ENCODE results near the gene LRFN2.

The LRFN2 gene

GRCh38 chr6:40586369-40587201 lies 579 bp downstream of the LRFN2 start:
- DNase-seq (ENCODE audit: low read depth), result no peak

DNA sequence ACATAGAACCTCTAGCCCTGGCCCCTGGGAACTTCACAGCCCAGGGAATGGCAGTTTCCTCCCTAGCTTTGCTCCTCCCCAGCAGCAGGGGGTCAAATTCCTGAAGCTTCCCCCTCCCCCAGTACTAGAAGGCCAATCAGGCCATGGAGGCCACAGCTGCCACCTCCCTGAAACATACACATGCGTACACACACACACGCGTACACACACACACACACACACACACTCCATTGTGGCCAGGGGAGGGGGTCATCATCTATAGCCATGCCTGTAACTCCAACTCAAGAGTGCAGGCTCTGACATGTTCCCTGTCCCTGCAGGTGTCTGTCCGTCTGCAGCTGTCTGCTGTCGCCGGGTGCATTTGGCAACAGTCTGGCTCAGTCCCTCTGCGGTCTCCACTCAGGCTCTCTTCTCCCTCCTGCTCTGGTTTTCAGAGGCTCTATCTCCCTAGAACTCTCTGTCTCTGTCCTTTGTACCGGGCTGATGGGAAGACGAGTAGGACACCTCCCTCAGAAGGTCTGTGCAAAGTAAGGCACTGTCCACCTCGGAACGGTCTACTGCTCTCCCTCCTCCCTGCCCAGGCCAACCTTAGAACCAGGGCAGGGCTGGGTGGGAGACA lies 1.4 kb downstream of the LRFN2 start:
- no peak for DNase-seq (ENCODE audit: low read depth)

- DNase-seq (ENCODE audit: low read depth), result no peak
Measured at GRCh38 chr6:40585223-40585622, 1.9 kb downstream of the LRFN2 start.

DNA sequence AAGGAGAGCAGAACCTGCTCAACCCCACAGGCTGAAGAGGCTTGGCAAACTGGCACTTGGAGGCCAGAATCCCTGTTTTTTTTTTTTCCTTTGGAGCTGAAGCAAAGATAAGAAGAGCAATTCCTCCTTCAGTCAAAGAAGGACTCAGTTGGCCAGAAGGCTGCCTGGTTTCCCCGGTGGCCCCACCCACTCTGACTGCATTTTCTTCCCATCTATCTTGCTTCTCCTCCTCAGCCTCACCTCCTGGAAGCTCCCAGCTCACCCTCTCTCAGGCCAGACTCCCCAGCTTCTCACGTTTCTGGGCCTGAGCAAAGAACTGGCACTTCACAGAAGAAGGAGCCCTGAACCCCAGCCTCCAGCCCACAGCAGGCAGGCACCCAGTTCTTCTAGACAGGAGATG lies 2.4 kb downstream of the LRFN2 start:
- DNase-seq (ENCODE audit: low read depth), result no peak

- DNase-seq (ENCODE audit: low read depth), result no peak
Measured at GRCh38 chr6:40583709-40584108, 3.5 kb downstream of the LRFN2 start.

GRCh38 chr6:40582892-40583291 lies 4.3 kb downstream of the LRFN2 start:
- DNase-seq (ENCODE audit: low read depth), result no peak

DNA sequence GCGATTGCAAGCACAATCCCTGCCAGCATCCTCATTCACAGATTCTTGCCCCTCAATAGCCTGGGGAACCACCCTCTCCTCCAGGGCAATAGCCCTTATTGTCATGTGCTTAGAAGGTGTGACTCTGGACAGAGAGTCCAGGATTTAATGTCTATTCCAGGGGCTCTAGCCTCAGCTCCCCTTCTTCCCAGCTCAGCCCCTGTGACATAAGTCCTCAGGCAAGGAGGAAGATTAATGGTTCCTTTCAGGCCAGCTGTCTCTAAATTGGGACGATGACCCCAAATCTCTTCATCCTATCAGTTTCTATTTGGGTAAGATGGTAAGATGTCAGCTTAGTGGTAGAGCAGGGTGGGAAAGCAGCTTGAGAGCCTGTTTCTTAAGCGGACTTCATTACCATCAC lies 8.1 kb downstream of the LRFN2 start:
- no peak for DNase-seq (ENCODE audit: low read depth)

DNA sequence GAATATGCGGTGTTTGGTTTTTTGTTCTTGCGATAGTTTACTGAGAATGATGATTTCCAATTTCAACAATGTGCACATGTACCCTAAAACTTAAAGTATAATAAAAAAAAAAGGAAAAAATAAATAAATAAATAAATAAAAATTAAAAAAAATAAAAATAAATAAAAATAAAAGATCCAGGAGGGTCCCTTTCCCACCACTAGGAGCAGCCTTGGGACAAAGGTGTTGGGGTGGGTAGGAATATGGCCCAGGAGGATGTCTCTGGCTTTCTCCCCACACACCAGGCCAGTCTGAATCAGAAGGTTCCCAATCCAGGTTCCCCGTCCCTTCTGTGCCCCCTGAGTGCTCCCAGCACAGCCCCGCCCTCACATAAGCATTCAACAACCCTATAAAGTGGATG lies 9.5 kb downstream of the LRFN2 start:
- DNase-seq (ENCODE audit: low read depth), result no peak

DNA sequence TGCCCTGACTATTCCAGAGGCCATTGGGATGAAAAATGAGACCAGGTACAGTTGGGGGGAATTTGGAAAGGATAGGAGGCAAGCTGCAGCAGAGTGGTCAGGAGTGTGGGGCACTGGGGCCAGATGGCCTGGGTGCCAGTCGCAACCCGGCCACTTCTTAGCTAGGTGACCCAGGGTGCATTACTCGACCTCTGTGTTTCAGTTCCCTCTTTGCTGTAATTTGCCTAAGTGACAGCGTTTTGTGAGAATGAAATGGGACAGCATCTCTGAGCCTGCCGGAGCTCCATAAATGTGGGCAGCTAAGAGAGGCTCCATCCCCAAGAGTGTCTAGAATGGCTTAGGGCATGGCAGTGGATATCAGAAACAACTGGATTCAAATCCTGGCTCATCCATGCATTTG lies 13.9 kb downstream of the LRFN2 start:
- no peak for DNase-seq (ENCODE audit: low read depth)

DNA sequence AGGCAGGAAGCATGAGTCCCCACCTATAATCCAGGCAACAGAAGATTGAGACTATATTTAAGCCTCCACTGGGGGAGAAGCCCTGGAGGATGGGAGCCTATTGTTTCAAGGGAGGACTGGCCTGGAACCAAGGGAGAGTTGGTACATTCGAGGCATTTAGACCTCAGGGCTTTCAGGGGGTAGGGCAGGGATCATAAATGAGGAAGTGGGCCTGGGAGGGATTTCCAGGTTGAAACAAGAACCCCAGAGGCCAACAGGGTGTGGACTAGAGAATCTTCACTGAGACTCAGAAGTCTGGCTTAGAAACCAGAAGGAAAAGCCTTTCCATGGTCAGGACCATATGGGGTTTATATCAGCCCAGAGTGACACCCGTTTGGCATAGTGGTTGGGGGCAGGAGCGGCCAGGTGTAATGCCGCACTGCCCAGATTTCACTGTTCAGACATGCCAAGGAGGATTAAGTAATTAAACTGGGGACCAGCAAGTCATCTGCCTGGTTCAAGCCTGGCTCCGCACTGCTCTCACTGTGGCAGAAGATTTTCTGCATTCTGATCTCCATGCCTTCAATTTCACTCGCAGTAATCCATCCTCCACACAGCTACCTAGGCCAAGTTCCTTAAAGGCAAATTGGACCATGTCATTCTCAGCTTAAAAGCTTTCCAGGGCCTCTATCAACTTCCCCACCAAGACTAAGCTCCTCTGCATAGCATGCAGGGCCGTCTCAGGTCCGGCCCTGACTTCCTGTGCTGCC lies 17.8 kb downstream of the LRFN2 start:
- no peak for DNase-seq (ENCODE audit: low read depth)

DNA sequence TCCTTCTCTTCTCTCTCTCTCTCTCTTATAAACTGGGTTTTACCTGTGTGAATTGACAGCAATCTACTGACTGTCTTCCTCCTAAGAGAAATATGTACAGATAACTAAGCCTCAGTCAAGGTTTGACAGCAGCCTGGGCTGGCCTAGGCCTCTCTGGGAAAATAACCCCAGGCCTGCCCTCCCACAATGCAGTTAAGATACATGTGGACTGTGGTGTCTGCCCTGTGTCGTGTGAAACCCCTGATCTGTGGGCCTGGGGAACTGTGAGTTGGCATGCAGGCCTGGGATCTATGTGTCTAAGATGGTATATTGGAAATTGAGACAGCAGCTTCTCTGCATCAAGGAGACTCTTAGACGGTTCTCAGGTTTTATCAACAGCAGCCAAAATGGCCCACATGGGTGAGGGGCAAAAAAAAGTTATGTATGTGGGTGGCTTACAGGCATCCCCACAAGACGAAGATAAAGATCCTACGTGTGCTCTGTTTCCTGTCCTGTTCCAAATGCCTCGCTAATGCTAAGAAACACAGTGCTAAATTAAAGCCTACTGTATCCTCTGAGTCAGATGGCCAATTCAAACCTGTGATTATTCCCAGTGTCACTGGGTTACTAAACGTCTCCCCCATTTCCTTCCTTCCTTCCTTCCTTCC lies 19.0 kb downstream of the LRFN2 start:
- DNase-seq (ENCODE audit: low read depth), result no peak

DNA sequence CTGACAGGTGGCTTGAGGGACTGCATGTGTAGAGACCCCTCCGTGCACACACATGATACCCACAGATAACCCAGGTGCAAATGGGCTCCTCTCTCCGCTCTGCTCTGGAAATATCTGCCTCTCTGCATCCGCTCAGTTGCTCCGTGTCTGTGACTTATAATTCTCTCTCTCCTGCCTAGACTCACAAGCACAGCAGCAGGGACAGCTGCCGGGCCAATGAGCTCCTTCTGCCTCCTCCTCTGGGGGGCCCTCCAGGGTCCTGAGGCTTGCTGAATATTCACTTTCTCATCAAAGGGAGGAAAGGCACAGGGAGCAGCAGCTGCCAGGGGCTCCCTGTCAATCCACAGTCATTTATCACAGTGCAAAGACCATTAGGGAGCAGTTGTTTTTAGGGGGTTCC lies 24.1 kb downstream of the LRFN2 start:
- no peak for DNase-seq (ENCODE audit: low read depth)

DNA sequence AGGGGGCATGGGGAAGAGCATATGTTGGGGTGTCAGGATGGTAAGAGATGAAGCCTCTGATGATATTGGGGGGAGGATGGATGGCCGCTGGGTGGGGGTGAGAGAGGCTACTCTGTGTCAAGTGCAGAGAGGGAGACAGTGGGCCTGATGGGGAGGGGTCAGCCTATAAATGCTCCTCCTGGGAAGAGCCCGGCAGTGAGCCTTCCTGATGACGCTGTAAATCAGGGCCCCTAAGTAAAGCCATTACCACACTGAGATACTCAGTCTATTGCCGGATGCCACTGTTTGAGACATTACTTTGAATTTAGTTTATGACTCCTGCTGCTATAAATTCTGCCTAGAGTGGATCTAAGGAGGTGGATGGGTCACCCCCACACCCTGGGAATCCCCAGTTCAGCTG lies 28.1 kb downstream of the LRFN2 start:
- no peak for DNase-seq (ENCODE audit: low read depth)

DNA sequence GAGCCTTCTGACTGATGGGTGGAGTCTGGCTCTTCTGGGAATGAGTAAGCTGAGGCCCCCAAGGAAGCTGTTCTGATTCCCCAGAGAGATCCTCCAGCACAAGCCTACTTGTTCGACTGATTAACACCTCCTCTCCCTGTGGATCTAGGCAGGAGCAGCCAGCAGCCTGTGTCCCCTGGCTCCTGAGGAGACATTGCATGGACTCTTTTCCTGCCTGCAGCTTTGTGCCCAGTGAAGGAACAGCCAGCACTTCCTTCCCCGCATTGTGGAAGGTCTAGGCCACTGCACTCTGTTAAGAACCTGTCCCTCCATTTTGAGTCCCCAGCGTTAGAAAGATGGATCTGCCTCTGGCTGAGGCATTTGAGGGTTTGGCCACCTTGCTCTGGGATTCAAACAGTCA lies 29.1 kb downstream of the LRFN2 start:
- DNase-seq (ENCODE audit: low read depth), result no peak

- no peak for DNase-seq (ENCODE audit: low read depth)
Measured at GRCh38 chr6:40556881-40557280, 30.3 kb downstream of the LRFN2 start.

DNA sequence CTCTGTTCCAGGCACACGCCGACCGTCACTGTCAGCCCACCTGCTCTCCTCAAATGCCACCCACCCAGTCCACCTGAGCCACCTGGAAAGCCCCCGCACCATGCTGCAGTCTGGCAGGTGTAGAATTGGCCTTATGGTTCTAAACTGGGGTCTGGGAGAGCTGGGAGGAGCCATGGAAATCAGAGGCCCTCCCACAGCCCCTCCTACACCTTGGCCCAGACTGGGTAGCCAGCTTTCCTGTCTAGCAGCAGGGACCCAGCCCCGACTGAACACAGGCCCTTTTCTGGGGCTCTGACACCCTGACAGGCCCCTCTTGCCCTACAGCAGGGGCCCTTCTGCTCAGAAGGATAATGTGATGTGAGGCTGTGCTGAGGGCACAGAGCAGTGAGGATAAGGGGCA lies 31.1 kb downstream of the LRFN2 start:
- no peak for DNase-seq (ENCODE audit: low read depth)

DNA sequence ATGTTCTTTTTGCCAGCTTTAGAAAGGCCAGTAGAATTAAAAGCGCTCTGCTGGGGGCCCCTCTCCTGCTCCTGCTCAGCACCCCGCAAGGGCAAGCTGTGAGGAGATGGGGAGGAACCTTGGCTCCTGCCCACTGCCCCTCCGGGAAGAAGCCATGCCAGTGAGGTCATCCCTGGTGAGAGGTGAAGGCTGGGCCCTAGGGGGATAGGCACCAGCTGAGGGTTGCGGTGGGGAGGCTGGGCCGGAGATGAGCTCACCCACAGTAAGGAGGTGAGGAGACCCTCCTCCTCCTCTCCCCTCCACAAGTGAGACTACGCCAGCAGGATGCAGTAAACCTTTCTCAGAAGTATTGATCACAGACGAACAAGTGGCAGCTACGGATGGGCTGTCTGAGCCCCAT lies 32.1 kb downstream of the LRFN2 start:
- DNase-seq (ENCODE audit: low read depth), result no peak

- DNase-seq (ENCODE audit: low read depth), result no peak
Measured at GRCh38 chr6:40552941-40553340, 34.2 kb downstream of the LRFN2 start.

DNA sequence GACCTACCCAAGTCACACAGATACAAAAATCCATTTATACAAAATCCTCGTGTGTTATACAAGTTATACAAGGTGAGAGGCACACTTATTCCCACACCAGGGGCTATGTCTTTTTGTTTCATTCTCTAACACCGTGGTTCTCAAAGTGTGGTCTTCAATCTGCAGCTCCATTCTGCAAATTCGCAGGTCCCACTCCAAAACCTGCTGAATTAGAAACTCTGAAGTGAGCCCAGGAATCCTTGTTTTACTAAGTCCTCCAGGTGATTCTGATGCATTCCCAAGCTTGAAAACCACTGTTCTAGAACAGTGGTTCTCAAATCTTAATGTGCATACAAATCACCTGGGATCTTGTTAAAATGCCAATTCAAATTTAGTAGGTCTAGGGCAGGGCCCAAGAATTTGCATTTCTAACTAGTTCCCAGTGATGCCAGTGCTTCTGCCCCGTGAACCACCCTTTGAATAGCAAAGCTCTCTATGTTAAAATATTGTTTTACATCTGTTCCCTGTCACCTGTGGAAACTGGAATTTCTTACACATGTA lies 35.1 kb downstream of the LRFN2 start:
- DNase-seq (ENCODE audit: low read depth), result no peak

- DNase-seq (ENCODE audit: low read depth), result no peak
Measured at GRCh38 chr6:40550202-40551101, 36.7 kb downstream of the LRFN2 start.

GRCh38 chr6:40545954-40546353 lies 41.2 kb downstream of the LRFN2 start:
- no peak for DNase-seq (ENCODE audit: low read depth)
